K562 treated with DMSO at 1 percent for 24 hours (cell line): ENCODE results near the gene MRGPRD. TPM values are rescaled to one million over a fixed set of nuclear protein-coding genes. Genes with fewer than 3 reads are reported as not detected.

Source experiments
- total RNA-seq: library from RNA; unstranded; fragments of 300-600 nt; gene quantifications from 2 replicates; pipeline ENCODE4 v1.2.3, GENCODE V29; 2022; ENCODE audit warnings: low read depth; ENCODE audit not compliant: insufficient read depth

MRGPRD gene
- total RNA-seq = not detected in 2 replicates

GRCh38 chr11:68980776-68981065, at the start of gene MRGPRD:
Gene MRGPRD, minus strand, starts transcription at chr11:68980986. Its CDS starts 0 bp downstream, at chr11:68980986.

GRCh38 chr11:69013009-69013951, 32.5 kb upstream of the MRGPRD start, which contains the start of gene MRGPRF:
Gene MRGPRF, minus strand, starts transcription at chr11:69013246. Its CDS starts 3,345 bp downstream, at chr11:69009901.

Other genes with a start within 250 kb of the MRGPRD start
- 18.6 and 21.9 TPM in 2 replicates for gene TESMIN, start 229.5 kb downstream of the MRGPRD start, total RNA-seq
- gene CPT1A, start 139.1 kb downstream of the MRGPRD start, total RNA-seq = 8.9 and 11.9 TPM in 2 replicates
- 142 and 162 TPM in 2 replicates for gene MRPL21, start 77.2 kb downstream of the MRGPRD start, total RNA-seq
- gene IGHMBP2, start 77.1 kb downstream of the MRGPRD start, total RNA-seq = 17.0 and 17.3 TPM in 2 replicates
- not detected in 2 replicates for gene MRGPRF, start 32.3 kb upstream of the MRGPRD start, total RNA-seq
- gene TPCN2, start 67.9 kb upstream of the MRGPRD start, total RNA-seq = 7.7 and 8.6 TPM in 2 replicates
- 0.22 and 0.28 TPM in 2 replicates for gene SMIM38, start 174.9 kb upstream of the MRGPRD start, total RNA-seq